HL-60 (cell line): ENCODE results near the gene MYCN.
"Not testable (repeated sequence)": the region's sequence is repeated elsewhere in the genome, so short reads cannot be mapped to it uniquely, and the experiment has no call there.

Experiments used
- GABPA ChIP-seq: IDR thresholded peaks from 2 replicates; pipeline ENCODE4 v1.6.1; 2012; ENCODE audit warnings: low read depth
- POLR2AphosphoS5 ChIP-seq: IDR thresholded peaks from 2 replicates; pipeline ENCODE4 v1.6.1; 2012; ENCODE audit warnings: low read depth
- TF ChIP-seq, protein P1 (sequence below): IDR thresholded peaks from one replicate; pipeline ENCODE4 v1.5.1; 2011; ENCODE audit warnings: low read length, control low read depth, inconsistent platforms; ENCODE audit not compliant: insufficient read depth
- TF ChIP-seq, protein P2 (sequence below): IDR thresholded peaks from 2 replicates; pipeline ENCODE4 v1.6.1; 2012; ENCODE audit warnings: low read depth; ENCODE audit not compliant: insufficient replicate concordance

DNA sequence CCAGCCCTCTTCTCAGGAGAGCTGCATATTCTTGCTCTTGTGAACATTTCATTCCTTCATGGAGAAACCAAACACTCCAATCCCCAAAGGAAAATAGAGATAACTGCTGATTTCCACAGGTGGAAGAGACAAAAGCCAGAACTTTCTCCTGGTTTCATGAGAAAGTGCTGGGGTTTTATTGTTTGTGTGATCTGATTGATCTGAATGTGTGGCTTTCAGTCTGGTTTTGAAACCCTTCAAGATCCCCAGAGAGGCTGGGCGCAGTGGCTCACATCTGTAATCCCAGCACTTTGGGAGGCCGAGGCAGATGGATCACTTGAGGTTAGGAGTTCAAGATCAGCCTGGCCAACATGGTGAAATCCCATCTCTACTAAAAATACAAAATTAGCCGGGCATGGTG lies 11.3 kb upstream of the MYCN start:
- TF ChIP-seq POLR2AphosphoS5, GABPA: not testable (repeated sequence)
- TF ChIP-seq, protein P1, sequence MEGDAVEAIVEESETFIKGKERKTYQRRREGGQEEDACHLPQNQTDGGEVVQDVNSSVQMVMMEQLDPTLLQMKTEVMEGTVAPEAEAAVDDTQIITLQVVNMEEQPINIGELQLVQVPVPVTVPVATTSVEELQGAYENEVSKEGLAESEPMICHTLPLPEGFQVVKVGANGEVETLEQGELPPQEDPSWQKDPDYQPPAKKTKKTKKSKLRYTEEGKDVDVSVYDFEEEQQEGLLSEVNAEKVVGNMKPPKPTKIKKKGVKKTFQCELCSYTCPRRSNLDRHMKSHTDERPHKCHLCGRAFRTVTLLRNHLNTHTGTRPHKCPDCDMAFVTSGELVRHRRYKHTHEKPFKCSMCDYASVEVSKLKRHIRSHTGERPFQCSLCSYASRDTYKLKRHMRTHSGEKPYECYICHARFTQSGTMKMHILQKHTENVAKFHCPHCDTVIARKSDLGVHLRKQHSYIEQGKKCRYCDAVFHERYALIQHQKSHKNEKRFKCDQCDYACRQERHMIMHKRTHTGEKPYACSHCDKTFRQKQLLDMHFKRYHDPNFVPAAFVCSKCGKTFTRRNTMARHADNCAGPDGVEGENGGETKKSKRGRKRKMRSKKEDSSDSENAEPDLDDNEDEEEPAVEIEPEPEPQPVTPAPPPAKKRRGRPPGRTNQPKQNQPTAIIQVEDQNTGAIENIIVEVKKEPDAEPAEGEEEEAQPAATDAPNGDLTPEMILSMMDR, result not testable (repeated sequence)
- TF ChIP-seq, protein P2, sequence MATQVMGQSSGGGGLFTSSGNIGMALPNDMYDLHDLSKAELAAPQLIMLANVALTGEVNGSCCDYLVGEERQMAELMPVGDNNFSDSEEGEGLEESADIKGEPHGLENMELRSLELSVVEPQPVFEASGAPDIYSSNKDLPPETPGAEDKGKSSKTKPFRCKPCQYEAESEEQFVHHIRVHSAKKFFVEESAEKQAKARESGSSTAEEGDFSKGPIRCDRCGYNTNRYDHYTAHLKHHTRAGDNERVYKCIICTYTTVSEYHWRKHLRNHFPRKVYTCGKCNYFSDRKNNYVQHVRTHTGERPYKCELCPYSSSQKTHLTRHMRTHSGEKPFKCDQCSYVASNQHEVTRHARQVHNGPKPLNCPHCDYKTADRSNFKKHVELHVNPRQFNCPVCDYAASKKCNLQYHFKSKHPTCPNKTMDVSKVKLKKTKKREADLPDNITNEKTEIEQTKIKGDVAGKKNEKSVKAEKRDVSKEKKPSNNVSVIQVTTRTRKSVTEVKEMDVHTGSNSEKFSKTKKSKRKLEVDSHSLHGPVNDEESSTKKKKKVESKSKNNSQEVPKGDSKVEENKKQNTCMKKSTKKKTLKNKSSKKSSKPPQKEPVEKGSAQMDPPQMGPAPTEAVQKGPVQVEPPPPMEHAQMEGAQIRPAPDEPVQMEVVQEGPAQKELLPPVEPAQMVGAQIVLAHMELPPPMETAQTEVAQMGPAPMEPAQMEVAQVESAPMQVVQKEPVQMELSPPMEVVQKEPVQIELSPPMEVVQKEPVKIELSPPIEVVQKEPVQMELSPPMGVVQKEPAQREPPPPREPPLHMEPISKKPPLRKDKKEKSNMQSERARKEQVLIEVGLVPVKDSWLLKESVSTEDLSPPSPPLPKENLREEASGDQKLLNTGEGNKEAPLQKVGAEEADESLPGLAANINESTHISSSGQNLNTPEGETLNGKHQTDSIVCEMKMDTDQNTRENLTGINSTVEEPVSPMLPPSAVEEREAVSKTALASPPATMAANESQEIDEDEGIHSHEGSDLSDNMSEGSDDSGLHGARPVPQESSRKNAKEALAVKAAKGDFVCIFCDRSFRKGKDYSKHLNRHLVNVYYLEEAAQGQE, result not testable (repeated sequence)
